GM21381 (cell line): ENCODE results near the gene CENPX.

Experiments used
- ATAC-seq: cut with Tn5 transposase; IDR thresholded peaks from one replicate; pipeline ENCODE4 v1.9.1; 2021; ENCODE audit warnings: mild to moderate bottlenecking, moderate library complexity; ENCODE audit not compliant: unreplicated experiment

CENPX gene

GRCh38 chr17:82013772-82014321 lies 8.8 kb downstream of the CENPX start:
- no peak for ATAC-seq

- ATAC-seq, result no peak
These were observed 9.3 kb downstream of the CENPX start for GRCh38 chr17:82013341-82013740.

- ATAC-seq, result no peak
These were observed 9.9 kb downstream of the CENPX start for GRCh38 chr17:82012640-82013295.

- ATAC-seq, result no peak
These were observed 10.4 kb downstream of the CENPX start for GRCh38 chr17:82012261-82012639.

DNA sequence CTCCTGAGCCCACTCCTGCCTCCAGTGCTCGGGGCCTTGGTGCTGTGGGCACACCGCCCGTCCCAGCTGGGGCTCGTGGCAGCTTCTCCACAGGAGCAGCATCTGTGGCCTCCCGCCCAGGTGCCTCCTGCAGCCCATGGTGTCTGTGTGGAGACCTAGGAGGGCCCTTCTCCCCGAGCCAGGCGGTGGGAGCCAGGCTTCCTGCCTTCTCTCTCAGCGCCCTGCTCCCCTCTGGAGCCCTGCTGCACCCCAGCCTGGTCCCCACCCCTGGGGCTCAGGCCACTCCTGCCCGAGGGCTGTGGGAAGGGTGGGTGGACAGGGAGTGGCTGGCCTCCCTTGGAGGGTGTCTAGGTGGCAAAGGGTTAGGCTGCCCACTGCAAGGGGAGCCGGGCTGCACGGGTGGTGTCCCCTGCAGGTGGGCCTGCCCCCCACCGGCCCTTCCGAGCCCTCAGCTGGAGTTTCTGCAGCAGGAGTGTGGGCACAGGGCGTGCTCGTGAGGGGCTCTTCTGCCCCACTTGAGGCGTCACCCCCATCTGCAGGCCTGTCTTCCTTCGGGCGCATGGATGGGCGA lies 11.0 kb downstream of the CENPX start:
- ATAC-seq, result no peak

GRCh38 chr17:82010575-82011525 lies 11.8 kb downstream of the CENPX start:
- ATAC-seq, result no peak

DNA sequence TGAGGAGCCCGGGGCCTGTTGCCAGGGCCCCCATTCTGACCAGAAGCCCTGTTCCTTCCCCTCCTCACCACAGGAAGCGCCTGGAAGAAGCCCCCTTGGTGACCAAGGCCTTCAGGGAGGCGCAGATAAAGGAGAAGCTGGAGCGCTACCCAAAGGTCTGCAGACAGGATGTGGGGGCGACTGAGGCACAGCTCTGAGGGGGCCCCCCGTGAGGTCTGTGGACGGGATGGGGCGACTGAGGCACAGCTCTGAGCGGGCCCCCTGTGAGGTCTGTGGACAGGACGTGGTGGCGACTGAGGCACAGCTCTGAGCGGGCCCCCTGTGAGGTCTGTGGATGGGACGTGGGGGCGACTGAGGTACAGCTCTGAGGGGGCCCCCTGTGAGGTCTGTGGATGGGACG lies 13.3 kb downstream of the CENPX start:
- no peak for ATAC-seq

DNA sequence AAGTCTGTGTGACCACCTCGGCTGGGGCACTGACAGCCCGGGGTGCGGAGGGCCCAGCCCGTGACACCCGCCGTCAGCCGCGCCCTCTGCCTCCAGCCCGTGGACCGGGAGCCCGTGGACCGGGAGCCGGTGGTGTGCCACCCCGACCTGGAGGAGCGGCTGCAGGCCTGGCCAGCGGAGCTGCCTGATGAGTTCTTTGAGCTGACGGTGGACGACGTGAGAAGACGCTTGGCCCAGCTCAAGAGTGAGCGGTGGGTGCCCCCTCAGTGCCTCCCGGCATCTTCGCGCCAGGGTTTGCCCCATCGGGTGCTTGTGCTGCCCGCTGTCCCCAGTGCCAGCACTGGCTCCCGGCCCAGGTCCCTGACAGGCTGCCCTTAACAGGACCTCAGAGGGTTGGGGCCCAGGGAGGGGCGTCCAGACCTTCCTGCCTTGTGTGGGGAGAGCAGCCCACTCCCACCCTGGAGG lies 13.7 kb downstream of the CENPX start:
- ATAC-seq, result no peak

DNA sequence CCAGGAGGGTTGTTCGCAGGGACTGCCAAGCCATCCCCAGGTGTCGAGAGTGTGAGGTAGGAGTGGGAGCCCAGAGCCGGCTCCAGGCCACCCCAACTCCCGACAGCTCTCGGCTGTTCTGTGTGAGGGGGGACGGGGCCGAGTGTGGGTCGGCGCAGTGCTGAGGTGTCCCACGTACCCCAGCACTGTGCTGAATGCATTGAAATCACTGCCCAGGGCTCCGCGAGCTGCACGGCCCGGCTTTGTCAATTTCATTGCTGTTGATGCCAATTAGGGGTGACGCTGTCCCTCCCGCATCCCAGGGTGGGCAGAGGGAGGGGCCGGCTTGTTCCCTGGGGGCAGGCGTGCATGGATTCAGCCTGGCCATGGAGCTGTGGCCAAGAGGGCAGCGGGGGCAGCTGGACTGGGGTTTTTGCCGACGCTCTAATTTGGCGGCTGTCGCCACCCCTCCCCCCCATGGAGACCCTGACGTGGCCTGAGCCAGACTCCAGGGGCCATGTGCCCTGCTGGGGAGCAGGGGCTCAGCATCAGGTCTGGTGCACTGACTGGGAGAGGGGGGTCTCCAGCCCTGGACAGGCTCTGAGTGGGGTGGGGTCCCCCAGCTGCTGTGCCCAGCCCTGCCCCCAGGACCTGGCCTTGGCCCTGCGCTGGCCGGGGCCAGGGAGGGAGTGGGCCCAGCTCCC lies 14.3 kb downstream of the CENPX start:
- ATAC-seq, result no peak

GRCh38 chr17:82007495-82008257 lies 15.0 kb downstream of the CENPX start:
- no peak for ATAC-seq

DNA sequence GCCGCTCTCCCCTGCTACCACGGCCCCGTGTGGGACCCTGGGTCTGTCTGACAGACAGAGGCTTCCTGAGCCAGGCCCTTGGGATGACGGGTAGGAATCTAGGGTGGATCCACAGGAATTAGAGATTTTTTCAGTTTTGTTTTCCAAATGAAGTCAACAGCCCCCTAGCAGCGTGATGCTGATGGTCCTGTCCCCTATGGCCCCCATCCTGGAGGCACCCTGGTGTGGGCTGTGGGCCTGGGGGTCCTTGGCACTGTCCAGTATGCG lies 15.5 kb downstream of the CENPX start:
- no peak for ATAC-seq

DNA sequence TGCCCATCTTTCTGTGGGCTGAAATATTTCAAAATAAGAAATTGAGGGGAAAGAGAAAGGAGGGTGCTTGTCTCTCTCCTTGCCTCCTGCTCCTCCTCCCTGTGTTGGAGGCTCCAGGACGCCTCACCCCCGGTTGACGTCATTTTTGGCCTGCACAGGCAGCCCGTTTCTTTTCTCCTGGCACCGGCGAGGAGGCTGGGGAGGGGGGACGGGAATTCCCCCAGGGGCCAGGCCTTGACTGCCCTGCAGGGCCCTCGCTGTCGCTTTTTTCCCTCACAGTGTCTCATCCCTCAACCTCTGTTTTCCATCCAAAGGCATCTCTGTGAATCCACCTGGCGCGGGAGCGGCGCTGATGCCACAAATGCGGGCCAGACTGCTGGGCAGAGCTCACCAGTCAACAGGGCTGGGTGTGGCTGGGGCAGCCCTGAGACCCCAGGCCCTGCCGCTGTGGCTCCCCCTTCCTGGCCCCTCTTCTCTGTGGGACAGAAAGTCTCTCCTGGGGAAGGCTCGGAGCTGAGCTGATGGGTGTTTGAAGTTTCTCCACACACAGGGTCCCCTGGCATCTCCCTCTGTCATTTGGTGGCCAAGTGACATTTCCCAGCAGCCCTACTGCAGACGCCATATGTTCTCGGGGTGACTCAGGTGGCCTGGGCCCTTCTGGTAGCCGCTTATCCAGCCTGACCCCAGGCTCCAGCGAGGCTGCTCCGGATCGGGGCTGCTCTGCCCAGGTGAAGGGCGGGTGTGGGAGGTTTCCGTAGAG lies 16.0 kb downstream of the CENPX start:
- ATAC-seq, result no peak

DNA sequence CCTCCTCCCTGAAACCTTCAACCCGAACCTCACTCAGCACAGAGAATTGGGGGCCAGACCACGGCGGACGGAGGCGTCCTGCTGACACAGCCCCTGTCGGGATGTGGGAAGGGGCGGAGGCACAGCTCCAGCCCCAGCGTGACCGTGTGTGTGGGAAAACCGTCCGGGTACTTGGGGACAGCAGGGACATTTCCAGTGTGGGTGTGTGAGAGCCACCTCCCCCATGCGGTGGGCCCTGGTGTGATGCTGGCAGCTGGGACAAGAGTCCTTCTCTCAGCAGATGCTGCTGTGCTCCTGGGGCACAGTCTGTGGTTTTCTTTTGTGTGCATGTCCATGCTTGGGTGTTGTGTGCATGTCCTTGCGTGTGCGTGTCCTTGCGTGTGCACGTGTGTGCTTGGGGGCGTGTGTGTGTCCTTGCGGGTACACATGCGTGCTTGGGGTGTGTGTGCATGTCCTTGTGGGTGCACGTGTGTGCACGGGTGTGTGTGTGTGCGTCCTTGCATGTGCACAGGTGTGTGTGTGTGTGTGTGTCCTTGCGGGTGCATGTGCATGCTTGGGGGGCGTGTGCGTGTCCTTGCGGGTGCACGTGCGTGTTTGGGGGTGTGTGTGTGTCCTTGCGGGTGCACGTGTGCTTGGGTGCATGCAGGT lies 16.9 kb downstream of the CENPX start:
- no peak for ATAC-seq

DNA sequence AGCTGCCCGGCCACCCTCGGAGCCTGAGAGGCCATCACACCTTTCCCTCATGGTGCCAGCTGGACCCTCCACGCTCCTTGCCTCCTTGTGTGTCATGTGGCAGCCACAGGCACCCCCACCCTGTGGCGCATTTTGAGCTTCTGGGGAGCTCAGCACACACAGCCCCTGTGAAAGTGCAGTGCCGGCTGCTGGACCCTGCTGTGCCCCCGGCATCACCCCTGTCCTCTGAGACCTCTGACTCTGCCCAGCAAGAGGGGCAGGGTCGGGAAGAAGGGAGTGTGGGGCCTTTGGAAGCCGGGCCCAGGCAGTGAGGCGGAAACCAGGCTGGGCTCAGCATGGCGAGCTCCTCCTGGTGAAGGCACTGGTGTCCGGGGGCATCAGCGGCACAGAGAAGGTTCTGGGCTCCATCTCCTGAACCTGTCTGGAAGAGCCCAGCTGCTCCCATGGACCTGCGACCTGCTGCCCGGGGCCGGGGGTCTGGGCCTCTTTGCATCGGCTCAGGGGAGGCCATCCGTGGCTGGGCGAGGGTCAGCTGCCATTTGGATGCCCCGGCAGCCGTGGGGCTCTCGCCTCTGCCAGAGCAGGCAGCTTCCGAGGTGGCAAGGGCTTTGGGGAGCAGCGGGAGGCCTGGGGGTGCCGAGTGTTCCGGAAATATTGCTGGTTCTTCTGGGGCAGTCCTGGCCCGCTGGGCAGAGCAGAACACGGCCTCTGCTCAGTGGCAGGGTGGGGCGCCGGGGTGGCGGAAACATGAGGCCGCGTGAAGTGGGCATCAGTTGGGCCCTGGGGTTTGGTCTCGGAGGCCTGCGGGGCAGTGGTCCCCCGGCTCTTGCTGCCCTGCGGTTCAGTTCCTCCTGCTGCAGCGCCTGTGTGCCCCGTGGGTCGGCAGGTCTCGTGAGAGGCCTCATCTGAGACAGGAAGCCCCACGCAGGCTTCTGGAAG lies 17.9 kb downstream of the CENPX start:
- no peak for ATAC-seq

DNA sequence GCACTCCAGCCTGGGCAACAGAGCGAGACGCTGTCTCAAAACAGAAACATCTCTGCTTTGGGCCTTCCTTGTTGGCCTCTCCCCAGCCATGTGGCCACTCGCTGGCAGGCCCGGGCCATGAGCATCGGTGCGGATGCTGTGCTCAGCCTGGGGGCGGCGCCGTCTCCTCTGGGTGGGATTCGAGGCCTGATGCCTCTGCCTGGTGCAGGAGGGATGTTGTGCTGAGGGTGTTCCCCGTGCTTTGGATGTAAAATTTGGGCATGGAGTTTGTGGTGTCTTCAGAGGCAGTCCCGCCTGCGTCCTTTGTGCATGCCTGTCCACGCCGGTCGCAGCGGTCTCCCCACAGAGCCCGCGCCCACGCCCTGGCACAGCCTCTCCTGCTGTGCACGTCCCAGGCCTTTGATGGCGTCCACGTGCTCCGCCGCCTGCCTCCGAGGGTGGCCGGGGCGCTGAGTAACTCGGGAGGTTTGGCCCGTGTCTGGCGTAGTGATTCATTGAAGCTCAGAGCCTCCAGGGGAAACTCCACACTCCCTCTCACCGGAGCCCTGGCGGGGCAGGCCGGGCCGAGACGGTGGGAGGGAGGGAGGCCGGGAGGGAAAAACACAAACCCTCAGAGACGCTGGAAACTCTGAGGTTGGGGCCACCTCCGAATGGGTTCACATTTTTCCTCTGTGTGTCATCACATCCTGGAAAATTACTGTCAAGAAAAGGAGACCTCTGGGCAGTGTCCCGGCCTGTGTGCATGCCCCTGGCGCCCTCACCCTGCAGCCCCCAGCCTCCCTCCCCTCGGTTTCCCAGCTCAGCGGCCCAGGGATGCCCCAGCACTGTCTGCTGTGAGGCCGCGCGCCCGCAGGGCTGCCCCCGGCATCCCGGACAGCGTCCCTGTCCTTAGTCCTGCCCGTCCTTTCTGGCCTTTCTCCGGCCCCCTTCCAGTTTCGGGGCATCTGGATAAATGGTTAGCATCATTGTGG lies 19.0 kb downstream of the CENPX start:
- ATAC-seq, result no peak

- ATAC-seq, result no peak
These were observed 21.1 kb downstream of the CENPX start for GRCh38 chr17:82001571-82002056.
